C4-2B (cell line): ENCODE results near the gene MDH1B.

Experiments used
- CTCF ChIP-seq: fragments of 450-650 bp; conservative IDR thresholded peaks from 2 replicates; pipeline ENCODE4 v1.5.1; 2017; ENCODE audit warnings: mild to moderate bottlenecking
- ZFX ChIP-seq: fragments of 450-650 bp; IDR thresholded peaks from 2 replicates; pipeline ENCODE4 v1.6.1; 2017

- TF ChIP-seq CTCF (no peak), ZFX (peak; percentile 31; the same call in 1 of the 2 replicates)
Measured at GRCh38 chr2:206765242-206766056, at the start of gene MDH1B, which contains the start of gene FASTKD2.
